ENCODE data around the gene UBE2O. TPM values are rescaled to one million over a fixed set of nuclear protein-coding genes. Genes with fewer than 3 reads are reported as not detected.

The UBE2O gene
- total and polyA plus RNA-seq, 2 donors (not counting 3 experiments of a cell fraction or from before 2014, with no cell fraction given): 13.9 to 34.1 TPM

- Histone ChIP-seq H3K4me2 (ENCODE audit: insufficient read depth, low read length) (no peak overlapping the region), H2AFZ (ENCODE audit: low read depth, low read length) (no peak overlapping the region), H3K4me1 (ENCODE audit: control insufficient read depth, extremely low read depth, insufficient read depth, low read length) (no peaks in the 10 kb centered on the region), H3K4me3 (replicated peaks in 1 of 3; ENCODE audit: insufficient read depth in 1 of 3, low read depth in 1 of 3, low read length in 3 of 3) (no peak overlapping the region), H3K36me3 (ENCODE audit: control insufficient read depth in 2 of 2, extremely low read depth in 1 of 2, insufficient read depth in 2 of 2, low read length in 2 of 2) (no peaks in the 10 kb centered on the region), H3K27ac (ENCODE audit: insufficient read depth, low read depth, low read length) (no peak overlapping the region), H4K20me1 (replicated peaks; ENCODE audit: control insufficient read depth, extremely low read depth, insufficient read depth, low read length) (no peaks in the 10 kb centered on the region), H3K9me3 (replicated peaks; ENCODE audit: control insufficient read depth, insufficient read depth, low read length) (no peaks in the 10 kb centered on the region), H3K27me3 (ENCODE audit: control insufficient read depth in 2 of 2, insufficient read depth in 2 of 2, low read length in 2 of 2) (no peaks in the 10 kb centered on the region), H3K79me2 (ENCODE audit: control insufficient read depth, insufficient read depth, low read length) (peaks cover 52% of the 10 kb centered on the region), H3K9me1 (replicated peaks; ENCODE audit: control insufficient read depth, extremely low read depth, insufficient read depth, low read length) (no peaks in the 10 kb centered on the region), H3K9ac (replicated peaks; ENCODE audit: extremely low read depth, insufficient read depth, low read length) (no peak overlapping the region)
- ChIA-PET POLR2A (no interaction called here), CTCF (interaction anchor here (0.7 to 2.2 kb wide), 3 partner anchors 14 to 38 kb away, joined by 3 to 13 read pairs (median 3); no protein-coding TSS in a partner anchor)
- intact Hi-C loops (cut with micrococcal nuclease): no loop called here
- TF ChIP-seq POLR2AphosphoS5 (IDR thresholded peaks at IDR 0.05; ENCODE audit: insufficient read depth, low read depth, low read length) (no peak), EZH2 (IDR thresholded peaks at IDR 0.05; ENCODE audit: borderline replicate concordance, low read depth, low read length, severe bottlenecking) (no peak), POLR2A (IDR thresholded peaks at IDR 0.05; ENCODE audit: low read depth, low read length) (no peak), JUN (IDR thresholded peaks at IDR 0.05; ENCODE audit: borderline replicate concordance, insufficient read depth, insufficient read length, low read depth) (no peak), CTCF (IDR thresholded peaks at IDR 0.05; ENCODE audit: extremely low read depth in 1 of 2, insufficient read depth in 1 of 2, low read depth in 1 of 2, low read length in 2 of 2) (no peak), FOS (IDR thresholded peaks at IDR 0.05; ENCODE audit: borderline replicate concordance, insufficient read depth, low read length) (no peak), GATA2 (IDR thresholded peaks at IDR 0.05; ENCODE audit: insufficient read depth, insufficient read length, low read depth, low read length) (no peak), MAX (IDR thresholded peaks at IDR 0.05; ENCODE audit: insufficient read depth, insufficient read length) (no peak), MYC (IDR thresholded peaks at IDR 0.05; ENCODE audit: low read depth, low read length) (no peak)
- no TSS peak for BruUV-seq (replicated peaks)
- FAIRE-seq (no peak), DNase-seq (ENCODE audit: low read depth, low spot score) (no peak)
- dilution Hi-C loops (cut with MboI; ENCODE audit: extremely low pct_ligation_motif_present, low sequenced_read_pairs): loop anchor here (25.0 kb wide), 1 partner anchor 223 kb away; no protein-coding TSS in a partner anchor
Observed at GRCh38 chr17:76435751-76436150, 17.2 kb downstream of the UBE2O start.
